GM18907 (cell line): ENCODE measurements around the gene DPH2.

Source experiments
- ATAC-seq: cut with Tn5 transposase; IDR thresholded peaks from one replicate; pipeline ENCODE4 v1.9.1; 2021; ENCODE audit warnings: mild to moderate bottlenecking, moderate library complexity; ENCODE audit not compliant: unreplicated experiment

Gene DPH2

DNA sequence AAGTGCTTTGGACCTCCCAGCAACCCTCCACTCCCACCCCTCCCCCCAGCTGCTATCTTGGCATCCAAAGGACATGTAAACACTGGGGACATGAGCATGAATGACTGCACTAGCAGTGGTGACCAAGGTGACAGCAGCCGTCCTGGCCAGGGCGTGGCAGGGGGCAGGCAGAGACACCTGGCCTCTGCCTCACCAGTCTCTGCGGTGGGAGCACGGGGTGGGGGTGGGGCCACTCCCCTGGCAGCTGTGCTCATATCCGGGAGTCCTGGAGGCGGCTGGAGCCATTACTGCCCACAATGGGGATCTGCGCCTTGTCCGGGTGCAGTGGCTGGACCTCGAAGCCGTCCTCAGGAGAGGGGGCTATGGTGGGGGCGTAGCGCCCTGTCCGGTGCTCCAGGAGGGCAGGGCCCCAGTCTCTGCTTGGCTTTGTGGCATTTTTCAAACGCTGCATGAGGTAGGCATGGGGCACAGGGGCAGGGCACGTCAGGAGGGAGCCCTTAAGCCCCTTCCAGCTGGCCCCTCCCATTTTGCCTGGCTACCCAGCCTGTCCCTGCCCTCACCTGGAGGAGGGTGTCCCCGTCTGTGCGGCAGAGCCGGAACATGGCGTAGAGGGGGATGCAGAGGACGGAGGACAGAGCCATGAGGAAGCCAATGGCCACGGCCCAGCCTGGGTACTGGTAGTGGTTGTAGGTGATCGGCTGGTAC is 27.6 kb downstream of the DPH2 start:
- no peak for ATAC-seq

DNA sequence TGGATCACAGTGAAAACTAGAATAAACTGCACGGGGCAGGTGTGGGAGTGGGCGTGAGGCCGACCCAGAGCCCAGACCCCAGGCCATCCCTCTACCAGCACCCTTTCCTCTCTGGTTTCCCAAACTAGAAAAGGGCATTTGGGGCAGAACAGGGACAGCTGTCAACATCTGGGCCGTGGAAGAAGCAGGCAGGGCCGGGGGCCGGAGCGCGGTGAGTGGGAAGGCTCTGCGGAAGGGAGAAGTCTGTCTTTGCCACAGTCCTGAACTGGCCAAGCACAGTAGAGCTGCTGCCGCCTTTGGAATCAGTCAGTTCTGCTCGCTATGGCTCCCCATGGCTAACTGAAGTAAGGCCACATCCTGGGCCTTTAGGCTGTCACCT is 28.2 kb downstream of the DPH2 start:
- ATAC-seq = no peak

DNA sequence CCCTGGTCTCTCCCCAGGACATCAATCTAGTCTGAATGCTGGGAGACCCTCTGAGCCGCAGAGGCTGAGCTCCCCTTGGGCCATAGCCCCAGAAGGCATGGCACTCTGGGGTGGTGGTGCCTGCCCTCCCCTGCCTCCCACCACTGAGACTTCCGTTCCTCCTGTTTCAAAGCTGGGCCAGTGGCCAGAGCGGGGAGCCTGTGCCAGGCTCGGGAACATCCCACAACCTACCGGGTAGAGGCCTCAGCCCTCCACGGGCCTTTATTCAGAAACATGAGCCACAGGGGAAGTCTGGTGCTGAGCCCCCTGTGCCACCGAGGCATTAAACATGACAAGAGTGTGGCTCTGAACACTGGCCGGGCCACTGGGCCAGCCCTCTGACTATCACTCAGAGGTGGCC is 29.6 kb downstream of the DPH2 start:
- no peak for ATAC-seq

DNA sequence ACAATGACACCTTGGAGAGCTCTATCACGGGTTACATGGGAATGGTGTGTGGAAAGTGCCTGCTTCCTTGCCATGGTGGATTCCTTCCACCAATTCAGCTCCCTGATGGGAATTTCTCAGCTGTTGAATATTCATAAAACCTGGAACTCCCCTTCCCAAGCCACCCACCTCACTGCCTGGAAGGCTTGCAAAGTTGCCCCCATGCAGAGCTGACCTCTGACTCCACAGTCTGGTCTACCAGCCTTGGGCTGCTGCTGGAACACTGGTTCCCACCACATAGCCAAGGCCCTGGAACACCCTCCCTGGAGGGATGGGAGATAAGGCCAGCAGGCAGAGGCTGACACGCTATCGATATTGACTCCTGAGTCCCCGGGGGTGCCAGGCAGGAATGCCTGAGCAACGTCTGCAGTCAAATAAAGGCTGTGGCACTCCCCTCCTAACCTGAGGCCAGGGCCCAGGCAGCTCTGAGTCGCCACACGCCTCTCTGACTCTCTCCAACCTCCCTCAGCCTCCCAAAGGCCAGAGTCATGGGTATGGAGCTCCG is 30.4 kb downstream of the DPH2 start:
- no peak for ATAC-seq

DNA sequence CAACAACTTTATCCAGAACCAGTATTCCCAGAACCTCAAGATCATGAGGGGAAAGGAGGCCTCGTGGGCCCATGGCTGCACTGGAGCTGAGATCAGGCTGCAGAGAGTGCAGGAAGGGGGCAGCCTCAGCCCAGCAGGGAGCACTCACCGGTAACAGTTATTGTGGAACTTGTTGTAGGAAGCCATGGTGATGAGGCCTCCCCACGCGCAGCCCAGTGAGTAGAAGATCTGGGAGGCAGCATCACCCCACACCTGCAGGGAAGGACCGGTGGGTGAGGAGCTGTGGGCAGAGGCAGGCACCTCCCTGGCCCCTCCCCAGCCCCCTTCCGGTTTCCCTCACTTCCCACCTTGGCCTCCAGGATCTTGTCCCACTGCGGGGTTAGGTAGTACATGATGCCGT is 32.4 kb downstream of the DPH2 start:
- no peak for ATAC-seq

DNA sequence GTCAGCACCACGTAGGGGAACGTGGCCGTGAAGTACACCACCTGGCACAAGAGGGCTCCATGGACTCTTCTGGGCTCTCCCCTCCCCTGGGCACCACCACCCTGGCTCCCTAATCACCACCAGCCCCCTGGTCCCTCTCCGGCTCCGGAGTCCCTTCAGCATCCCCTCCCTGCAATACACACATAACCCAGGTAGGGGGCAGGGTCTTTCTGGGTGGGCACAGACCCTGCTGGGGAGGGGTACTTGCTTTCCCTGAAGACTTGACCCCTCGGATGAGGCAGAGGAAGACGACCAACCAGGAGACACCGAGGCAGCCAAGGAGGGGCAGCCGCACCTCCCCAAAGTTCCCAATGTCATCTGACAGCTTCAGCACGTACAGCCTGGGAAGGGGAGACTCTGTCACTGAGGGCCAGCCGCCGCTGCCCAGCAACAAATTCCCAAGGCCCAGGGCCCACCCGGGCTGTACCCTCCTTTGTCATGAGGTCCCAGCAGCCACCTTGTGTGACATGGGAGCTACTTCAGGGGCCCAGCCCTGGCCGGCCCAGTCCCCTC is 32.9 kb downstream of the DPH2 start:
- ATAC-seq = no peak

DNA sequence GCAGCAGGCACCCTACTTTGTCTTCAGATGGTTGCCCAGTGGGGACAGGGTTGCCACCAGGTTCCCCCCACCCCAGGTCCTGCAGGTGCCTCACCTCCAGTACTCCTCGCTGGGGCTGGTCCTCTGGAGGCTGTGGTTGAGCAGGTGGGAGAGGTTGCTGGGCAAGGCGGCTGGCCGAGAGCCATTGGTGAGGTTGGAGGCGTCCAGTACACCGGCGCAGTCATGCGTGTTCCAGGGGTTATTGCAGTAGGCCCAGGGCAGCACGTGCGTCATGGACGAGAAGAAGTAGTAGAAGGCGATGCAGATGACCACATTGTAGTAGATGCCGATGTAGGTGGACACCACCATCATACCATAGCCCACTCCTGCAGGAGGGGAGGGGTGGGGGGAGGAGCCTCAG is 38.4 kb downstream of the DPH2 start:
- ATAC-seq = no peak

DNA sequence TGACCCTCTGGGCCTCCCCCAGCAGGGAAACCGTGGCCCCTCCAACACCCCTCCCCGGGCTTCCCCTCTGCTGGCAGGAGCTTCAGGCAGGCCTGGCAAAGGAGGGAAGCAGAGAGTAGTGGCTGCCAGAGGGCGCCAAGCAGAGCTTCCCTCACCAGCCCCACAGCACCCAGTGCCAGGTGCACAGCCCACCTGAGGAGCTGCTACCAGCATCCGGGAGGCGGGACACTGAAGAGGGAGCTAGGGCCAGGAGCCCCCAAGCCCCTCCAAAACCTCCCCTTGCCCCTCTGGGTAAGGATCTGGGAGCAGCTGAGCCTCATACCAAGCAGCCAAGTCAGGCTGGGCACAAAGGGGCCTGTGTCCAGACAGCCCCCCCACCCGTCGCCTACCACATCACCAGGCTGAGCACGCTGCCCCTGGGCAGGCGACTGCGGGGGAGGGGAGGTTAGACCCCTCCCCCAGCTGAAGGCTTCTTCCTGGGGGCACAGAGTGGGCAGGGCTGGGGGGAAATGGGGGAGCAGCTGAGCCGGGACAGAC is 41.2 kb downstream of the DPH2 start:
- no peak for ATAC-seq

DNA sequence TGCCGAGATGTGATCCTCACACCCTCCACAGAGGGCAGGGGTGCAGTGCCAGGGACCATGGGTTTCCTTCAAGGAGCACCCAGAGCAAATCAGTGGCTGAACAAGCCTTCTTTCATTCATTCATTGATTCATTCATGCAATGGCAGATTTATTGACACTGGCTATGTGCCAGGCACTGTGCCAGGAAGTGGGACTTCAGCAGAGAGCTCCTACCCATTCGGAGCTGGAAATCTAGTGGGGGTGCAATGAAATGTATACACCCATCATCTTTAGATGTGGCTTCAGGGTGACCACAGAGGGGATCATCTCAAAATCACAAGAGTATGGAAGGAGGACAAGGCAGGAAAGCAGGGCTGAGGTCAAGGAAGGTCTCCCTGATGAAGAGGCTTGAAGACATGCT is 42.6 kb downstream of the DPH2 start:
- ATAC-seq = no peak

DNA sequence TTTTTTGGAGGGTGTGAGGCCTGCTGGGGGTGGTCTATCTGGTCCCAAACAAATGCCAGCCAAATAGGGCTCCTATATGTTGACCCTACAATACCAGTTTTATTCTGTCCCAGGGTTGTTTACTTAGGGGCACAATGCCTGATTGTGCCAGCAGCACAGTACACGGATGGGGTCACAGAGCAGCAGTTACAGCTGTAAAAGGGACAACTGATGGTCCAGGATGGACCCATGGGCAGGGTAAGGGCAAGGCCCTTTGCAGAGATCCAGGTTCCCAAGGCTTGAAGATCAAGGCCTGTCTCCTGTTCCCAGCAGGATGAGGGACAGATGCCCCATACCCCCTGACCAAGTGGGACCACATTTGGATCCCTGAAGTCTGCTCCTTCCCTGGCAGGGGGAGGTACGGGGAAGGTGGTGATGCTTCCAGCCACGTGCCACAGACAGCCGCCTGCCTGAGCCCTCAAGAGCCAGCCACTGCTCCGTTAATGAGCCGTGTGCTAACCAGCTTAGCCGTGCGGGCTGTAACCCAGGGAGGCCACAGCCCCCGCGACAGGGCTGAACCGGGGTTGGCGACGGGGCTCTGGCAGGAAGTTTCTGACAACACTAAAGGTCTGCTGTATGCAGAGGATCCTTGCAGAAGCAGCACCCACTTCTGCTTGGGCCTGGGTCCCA is 43.3 kb downstream of the DPH2 start:
- no peak for ATAC-seq

DNA sequence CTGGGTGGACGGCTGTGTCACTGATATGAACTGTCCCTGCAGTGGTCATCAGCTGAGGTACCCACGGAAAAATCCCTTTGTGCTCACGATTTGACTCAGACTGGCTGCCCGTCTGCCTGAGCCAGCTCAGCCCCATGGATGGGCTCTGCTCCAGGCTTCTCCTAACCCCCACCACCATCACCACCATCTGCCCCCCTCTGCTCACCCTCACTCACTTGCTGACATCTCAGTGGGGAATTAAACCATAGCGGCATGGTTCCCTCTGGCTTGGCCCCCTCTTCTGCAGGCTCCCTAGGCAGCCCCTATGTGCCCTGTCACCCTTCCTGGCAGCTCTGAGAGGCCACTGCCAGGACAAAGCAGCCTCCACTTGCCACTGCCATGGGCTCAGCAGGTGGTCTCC is 44.1 kb downstream of the DPH2 start:
- no peak for ATAC-seq

DNA sequence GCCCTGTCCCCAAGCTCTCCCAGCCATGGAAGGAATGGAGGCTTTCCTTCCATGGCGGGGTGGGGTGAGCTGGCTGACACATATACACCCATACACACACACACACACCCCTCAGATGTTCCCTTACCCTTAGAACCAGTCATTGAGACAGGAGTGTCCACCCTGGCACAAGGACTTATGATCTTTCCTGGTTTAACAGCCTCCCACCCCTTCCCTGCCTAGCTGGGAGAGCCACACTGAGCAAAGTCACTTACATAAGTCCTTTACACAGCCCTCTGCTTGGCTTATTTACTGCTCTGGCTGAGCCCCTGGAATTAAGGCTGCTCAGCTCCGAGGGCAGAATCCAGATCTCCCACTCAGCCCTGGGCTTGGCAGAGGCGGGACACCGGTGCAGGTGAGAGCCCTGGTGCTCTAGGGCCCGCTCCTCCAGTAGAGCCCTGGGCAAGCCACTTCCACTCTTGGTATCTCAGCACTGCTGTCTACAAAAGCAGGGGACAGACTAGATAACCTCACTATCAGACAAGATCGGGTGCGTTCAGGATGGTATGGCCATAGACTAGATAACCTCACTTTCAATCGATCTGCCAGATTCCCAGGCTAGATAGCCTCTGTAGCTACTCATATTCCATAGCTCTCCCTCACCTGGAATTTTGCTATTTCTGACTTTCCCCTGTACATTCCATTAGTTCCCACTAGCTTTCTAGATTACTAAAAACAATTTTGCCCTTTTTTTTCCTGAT is 44.7 kb downstream of the DPH2 start:
- ATAC-seq = no peak

DNA sequence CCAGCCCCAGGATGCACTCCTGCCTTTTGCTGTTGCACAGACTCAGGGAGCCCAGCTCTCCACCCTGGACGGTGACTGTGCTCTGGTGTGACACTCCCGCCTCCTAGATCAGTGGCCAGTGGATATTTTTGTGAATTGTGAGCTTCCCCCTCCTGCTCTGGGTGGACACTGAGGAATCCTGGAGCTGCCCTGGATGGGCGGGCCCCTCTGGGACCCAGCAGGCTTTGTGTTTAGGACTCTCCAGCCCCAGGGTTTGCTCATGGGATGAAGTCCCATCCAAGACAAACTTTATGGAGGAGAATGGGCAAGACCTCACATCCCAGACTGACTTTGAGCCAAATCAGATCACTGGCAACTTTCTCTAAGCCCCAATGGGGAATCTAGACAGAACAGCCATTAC is 45.4 kb downstream of the DPH2 start:
- no peak for ATAC-seq

DNA sequence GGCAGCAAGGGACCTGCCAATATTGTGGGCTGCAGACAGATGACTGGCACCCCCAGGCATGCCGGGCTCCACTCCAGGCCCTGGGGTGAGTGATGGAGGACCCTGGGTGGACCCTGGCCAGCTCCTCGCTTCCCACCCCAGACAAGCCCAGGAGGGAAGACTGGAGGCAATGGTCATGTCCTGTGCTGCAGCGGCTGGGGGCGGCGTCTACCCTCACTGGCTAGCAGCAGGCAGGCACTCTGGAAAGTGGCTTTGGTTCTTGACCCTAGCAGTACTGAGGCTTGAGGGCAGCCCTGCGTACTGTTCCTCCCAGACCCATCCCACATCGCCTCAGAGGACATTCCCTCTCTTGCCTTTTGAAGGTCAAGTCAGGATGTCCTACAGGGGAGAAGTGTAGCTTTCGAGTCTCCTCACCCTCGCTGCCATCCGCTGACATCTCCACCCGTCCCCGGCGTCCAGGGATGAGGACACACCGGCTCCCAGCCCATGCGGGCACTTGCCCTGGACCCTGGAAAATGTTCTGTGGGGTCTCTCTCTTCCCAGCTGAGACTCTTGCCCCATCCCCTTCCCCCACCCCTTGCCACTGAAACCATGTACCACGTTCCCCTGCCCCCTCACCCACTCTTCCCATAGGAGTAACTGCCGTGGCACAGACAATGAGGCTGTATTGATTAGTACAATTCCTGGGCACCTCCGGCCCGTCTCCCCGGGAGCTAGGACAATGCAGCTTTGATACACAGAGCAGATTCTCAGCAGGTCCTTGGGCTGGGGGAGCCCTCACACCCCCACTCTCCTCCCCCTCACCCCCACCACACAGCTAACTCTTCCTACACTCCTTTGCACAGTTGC is 46.5 kb downstream of the DPH2 start:
- no peak for ATAC-seq

DNA sequence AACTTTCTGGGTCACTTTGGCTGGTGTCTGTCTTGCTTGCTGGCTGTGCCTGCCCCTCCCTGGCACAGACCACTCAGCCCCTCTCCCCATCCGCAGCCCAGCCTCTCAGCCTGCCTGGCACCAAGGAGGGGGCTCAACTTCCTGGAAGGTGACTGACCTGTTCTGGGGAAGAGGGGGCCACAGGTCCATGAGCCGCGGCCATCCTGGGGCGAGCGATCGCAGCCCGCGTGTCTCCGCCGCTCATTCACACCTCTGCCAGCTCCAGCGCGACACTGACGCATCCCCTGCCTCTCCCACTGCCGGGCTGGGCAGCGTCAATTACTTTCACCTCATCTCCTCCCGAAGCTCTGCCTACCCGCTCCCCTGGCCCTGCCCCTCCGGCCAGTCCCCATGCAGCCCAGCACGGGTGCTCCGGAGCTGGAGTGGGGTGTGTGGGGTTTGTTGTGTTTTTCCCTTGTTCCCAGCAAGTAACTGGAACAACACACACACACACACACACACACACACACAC is 47.1 kb downstream of the DPH2 start:
- ATAC-seq = no peak

DNA sequence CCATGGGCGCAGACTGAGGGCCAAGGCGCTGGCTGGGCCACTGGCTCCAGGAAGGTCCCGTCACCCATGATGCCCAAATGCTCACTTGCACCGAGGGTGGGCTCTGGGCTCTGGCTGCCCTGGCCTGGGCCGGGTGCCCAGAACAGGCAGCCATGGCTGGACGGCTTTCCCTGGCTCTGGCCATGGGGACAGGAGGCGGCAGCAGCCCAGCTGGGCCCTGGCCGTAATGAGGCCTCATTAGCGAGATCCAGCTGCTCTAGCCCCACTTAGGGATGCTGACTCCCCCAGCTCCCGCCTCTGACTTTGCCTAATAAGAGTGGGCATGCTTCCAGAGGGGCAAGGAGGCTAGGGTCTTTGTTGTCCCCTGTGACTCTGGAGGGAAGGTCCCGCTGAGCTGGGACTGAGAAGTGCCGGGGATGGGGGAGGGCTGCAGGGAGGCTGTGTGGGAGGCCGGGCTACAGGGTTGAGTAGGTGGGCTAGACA is 49.7 kb downstream of the DPH2 start:
- no peak for ATAC-seq

DNA sequence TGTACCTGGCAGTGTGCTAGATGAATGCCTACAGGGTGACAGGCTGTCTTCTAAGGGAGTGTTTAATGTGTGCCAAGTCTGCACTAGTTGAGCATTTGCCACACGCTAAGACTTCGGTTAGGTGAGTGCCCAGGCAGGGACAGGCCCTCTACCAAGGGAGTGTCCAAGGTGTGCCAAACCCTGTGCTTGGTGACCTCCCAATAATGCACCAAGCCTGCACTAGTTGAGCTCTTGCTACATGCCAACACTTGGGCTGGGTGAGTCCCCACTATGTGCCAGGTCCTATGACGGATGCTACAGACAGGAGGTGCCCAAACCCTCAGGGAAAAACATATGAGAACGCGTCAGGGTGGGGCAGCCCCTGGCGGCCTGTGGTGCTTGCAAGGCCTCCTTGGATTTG is 50.7 kb downstream of the DPH2 start:
- ATAC-seq = no peak

DNA sequence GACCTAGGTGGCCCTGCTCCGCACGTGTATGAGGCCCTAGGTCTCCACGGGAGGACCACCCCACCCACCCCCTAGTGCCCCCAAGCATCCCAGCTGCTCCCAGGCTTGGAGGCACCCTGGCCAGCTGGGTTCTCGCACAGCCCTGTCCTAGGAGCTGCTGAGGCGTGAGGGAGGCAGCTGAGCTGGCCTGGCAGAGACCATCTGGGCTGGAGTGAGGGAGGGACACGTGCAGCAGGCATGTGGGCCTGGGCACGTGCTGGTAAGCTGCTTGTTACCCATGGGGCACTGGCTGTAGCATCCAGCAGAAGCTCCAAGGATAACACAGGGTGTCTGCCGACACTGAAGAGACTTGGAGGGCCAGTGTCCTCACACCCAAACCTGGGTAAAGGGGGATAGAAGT is 51.3 kb downstream of the DPH2 start:
- ATAC-seq = no peak

DNA sequence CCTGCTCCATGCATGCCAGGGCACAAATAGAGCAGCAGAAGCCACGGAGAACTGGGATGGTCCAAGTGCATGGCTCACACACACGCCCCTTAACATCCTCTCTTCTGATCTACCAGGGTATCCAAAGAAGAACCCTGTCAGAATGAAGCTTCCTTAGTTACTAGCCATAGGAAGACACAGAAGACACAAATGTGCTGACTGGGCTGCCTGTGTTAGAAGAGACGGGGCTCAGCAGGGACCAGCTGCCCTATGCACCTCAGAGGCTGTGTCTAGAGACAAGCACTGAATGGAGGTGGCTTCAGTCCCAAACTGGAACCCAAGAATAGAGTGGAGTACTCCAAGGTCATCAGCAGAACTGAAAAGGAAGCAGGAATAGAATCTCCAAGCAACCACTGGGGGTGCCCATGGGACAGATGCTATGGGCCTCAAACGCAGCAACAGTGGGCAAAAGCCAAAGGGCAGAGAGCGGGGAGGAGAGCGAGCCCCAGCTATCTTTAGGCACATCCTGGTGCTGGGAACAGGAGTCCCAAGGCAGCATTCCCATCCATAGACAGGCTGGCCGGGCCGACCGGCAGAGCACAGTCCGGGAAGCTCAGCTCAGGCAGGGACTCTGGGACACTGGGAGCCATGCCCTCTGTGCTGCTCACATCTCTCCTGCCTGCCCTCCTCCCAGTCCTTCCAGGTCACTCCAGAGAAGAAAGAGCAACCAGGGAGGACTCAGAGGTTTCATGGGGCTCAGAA is 51.9 kb downstream of the DPH2 start:
- ATAC-seq = no peak
